PC-9 (cell line): ENCODE measurements around the gene CDH16.

Experiments used
- EZH2 ChIP-seq: fragments of 200-600 bp; sonication (generic); IDR thresholded peaks from 2 replicates; pipeline ENCODE4 v1.8.0; 2017; ENCODE audit warnings: antibody characterized with exemption, low read depth
- TF ChIP-seq, protein P1 (sequence below): fragments of 200-600 bp; sonication (generic); conservative IDR thresholded peaks from 2 replicates; pipeline ENCODE4 v1.6.1; 2017; ENCODE audit warnings: mixed run types, antibody characterized with exemption, mild to moderate bottlenecking, moderate library complexity

DNA sequence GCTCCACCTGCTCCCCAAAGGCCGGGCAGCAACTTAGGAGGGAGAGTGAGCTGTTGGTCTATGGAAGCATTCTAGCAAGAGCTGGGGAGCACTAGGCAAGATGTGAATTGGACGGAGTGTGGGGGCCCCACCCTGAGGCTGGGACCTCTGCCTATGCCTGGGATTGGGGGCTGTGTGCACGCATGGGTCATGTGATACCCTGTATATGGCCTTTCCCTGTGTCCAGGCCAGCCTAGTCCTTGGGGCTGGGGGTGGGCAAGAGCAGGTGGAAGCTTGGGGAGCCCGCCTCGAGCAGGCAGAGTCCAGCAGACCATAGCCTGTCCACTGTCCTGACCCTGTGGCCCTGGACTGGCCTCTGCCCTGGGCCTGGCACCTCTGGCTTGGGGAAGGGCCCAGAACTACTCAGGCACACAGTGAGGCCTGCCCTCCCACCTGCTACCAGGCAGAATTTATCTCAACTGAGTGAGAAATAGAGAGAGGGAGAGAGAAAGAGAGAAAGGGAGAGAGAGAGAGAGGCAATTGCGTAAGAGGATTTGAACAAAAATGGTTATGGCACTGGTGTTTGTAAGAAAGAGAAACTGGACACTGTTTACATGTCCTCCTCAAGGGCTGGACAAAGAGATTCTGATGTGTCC is 19.3 kb downstream of the CDH16 start:
- TF ChIP-seq, protein P1, sequence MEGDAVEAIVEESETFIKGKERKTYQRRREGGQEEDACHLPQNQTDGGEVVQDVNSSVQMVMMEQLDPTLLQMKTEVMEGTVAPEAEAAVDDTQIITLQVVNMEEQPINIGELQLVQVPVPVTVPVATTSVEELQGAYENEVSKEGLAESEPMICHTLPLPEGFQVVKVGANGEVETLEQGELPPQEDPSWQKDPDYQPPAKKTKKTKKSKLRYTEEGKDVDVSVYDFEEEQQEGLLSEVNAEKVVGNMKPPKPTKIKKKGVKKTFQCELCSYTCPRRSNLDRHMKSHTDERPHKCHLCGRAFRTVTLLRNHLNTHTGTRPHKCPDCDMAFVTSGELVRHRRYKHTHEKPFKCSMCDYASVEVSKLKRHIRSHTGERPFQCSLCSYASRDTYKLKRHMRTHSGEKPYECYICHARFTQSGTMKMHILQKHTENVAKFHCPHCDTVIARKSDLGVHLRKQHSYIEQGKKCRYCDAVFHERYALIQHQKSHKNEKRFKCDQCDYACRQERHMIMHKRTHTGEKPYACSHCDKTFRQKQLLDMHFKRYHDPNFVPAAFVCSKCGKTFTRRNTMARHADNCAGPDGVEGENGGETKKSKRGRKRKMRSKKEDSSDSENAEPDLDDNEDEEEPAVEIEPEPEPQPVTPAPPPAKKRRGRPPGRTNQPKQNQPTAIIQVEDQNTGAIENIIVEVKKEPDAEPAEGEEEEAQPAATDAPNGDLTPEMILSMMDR: no peak
- no peak for TF ChIP-seq EZH2
